8988T (cell line): ENCODE measurements around the gene DOCK8.

Experiments
- DNase-seq: peaks from one replicate; pipeline ENCODE4 v3.0.0; 2011

DOCK8 gene

DNA sequence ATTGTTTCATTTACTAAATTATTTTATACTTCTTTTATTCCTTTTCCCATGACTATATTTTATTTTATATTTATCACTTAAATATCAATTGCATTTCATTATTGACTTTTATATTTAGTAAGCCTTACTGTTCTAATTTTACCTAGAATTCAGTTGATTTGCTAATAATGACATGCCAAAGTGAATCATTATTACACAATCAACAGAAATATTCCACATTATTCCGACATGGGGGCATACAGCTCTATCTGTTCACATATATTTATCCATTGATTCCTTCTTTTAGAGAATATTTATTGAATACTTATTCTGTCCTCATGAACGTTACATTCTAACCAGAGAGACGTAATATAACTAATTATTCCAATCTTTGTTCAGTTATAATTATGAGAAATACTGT, 221.8 kb downstream of the DOCK8 start:
- no peak for DNase-seq

DNA sequence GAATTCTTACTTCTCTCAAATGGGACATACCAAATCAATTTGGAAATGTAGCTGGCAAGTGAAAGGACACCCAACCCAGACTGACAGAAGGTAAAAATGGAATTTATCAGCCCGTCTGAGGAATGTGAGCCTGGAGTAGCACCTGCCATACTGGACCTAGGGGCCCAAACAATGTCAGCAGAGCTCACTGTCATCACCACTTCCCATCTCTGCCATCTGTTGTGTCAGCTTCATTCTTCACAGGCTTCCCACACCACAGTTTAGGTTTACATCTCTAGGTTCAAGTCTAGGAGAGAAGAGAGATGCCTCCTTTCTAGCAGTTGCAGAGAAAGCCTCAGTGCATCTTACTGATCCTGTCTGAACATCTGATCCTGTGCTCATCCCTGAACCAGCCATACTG, 222.4 kb downstream of the DOCK8 start:
- DNase-seq, result no peak

DNA sequence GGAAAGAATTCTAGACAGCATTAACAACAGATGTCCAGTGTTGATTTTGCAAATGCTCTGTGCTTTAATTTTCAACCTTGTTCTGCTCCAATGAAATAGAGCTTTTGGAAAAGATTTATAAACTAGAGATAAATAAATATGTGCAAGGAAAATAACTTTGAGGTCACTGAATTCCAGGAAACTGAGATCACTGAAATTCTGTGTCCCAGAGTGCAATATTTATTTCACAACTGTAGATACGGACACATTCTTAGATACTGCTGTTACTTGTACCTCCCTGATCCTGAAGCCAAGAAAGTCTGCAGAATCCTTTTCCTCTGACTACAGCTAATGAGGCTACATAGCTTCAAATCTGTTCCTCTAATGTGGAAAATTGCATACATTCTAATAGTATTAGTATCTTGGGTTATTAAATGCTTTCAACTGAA, 222.9 kb downstream of the DOCK8 start:
- DNase-seq, result no peak

DNA sequence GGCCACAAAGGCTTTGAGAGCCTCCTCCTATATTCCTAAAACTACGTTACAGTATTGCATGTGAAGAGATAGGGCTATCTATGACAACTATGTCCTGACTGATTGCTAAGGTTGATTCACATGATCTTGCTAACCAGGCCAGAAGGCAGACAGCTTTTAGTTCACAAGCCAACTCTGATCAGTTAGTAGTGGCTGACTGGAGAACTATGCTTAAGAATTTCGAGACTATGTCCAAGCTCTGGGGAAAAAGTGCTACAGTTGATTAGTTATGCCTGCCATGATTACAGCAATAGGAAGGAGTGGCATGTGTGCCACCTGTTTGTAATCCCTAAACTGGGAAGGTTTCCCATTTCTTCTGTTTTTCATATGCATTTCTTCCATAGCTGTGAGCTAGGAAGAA, 223.4 kb downstream of the DOCK8 start:
- DNase-seq, result no peak

DNA sequence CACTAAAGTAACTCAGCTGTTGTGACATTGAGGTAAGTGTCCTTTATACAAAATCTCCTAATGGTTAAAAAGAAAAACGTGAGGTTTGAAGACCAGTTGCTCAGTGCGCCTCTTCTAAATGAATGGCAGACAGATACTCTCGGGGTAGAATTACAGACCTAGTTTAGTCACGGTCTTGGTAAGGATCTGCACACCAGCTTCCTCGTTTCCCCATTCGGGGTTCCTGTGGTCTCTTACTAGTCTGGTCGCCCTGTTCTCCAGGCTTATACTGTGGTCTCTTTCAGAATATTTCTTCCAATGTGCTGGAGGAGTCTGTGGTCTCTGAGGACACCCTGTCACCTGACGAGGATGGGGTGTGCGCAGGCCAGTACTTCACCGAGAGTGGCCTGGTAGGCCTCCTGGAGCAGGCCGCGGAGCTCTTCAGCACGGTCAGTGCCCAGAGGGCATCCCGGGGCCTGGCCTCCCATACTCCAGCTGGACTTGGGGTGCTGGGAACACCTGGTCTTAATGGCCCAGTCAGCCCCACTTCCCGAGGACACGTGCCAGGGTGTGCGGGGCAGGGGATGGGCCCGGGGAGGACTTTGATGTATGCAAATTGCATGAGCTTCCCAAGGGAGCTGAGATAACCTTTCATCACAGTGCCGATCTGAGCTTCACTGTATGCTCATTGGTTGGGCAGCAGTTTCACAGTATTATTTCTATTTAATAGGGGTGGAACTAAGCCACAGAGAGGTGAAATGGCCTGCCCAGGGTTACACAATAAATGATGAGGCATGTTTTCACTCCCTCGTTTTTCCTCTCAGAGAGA, 224.5 kb downstream of the DOCK8 start:
- DNase-seq, result no peak

DNA sequence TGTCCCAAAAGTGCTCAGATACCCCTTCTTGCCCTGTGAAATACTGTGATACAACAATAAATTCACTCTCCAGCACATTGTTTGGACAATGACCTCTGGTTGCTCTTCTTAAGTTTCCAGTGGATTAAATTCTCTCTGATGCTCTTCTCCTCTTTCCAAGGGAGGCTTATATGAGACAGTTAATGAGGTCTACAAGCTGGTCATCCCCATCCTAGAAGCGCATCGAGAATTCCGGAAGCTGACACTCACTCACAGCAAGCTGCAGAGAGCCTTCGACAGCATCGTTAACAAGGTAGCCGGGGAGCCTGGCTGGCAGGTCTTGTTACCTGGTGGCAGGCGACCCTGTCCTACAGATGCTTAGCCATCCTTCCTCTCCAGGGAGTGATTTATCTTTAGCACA, 226.5 kb downstream of the DOCK8 start:
- DNase-seq, result no peak

DNA sequence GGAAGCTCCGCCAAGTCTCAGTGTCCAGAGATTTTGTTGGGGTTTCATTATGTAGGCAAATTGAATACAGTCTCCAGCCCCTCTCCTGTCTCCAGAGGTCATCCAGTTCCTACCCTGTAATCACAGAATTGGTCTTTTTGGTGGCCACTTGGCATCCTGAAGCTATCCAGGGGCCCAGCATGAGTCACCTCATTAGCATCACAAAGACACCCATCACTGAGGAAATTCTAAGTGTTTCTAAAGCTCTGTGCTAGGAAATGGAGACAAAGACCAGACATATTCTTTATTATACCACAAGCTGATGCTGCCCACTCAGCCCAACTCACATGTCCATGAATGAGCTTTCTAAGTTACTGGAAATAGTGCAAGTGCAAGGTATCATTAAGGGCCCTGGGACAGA, 229.9 kb downstream of the DOCK8 start:
- no peak for DNase-seq

DNA sequence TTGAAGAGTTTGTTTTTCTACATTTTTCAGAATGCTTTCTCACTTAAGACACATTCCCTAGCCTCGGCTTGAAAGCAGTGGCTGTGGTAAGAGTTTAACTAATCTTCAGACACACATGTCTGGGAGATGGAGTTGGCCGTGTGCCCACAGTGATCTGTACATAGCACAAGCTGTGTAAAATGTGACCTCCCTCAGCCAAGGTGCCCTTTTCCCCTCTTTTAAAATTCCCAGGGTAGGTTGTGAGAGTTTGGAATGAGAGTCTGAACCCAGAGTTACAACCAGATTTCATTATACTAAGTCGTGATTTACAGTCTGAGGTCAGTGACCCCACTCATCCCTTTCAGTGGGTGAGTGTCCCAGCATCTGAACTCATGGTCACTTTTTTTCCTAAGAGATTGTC, 230.4 kb downstream of the DOCK8 start:
- no peak for DNase-seq

DNA sequence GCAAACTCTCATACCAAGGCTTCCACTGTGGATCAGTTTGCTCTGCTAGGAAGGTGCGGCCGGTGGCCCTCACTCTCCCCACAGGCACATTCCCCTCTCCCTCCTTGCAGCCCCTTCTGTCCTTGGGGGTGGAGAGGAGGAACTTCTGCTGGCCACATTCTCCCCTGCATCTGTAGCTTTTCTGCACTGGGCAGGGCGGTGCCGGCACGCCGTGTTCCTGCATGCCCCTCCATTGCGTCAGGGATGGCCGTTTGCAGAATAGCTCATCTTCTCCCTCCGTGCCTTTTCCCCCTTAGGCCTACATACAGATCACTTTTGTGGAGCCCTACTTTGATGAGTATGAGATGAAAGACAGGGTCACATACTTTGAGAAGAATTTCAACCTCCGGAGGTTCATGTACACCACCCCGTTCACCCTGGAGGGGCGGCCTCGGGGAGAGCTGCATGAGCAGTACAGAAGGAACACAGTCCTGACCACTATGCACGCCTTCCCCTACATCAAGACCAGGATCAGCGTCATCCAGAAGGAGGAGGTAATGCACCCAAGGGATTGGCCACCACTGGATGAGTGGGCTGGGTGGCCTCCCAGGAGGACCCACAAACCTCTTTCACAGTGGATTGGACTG, 231.5 kb downstream of the DOCK8 start:
- DNase-seq, result no peak

DNA sequence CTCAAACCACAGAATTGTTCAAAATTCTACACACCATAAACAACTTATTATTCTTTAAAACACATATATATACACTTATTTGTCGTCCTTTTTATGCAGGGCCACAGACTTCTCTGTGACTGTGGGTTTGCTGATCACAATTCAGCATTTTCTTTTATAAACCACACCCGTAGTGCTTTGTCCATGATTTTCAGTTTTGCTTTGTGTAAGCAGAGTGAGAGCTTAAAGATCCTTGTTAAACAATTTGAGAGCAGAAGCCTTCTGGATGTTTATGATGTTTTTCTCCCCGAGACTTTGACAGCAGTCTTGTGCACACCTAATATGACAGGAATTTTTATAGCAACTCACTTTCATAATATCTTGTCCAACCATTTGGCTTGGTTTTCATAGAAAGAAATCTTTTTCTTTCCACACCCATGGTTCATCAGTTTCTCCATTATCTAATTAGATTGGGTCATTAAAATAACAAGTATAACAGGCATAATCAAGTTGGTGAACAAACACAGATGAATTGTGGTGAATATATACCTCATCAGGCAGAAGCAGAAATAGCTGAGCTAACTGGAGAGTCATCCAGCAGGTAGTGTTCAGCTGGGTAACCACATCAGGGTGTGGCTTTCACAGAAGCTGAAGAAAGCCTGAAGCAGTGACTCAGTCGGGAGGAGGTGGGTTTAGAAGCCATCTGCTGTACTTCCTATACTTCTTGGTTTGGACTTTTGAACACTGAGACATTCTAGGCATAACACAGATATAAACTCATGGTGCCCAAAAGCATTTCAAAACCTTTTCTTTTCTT, 232.8 kb downstream of the DOCK8 start:
- DNase-seq, result peak; percentile 33

DNA sequence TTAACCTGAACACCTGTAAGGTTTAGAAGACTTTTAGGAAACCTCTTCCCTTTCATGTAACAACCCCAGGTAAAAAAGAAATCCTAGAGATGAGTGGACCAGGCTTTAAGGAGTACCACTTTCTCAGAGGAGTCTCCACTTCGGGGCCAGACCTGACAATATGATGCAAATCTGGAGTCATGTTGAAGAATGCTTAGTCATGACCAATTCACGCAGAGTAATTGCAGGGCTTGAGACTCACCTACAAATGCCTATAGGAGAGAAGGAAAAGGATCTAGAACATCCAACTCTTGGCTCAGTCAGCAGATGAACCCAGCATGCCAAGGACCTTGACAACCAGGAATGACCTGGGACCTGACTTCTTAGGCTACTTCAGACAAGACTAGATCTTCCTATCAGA, 235.4 kb downstream of the DOCK8 start:
- DNase-seq, result no peak

DNA sequence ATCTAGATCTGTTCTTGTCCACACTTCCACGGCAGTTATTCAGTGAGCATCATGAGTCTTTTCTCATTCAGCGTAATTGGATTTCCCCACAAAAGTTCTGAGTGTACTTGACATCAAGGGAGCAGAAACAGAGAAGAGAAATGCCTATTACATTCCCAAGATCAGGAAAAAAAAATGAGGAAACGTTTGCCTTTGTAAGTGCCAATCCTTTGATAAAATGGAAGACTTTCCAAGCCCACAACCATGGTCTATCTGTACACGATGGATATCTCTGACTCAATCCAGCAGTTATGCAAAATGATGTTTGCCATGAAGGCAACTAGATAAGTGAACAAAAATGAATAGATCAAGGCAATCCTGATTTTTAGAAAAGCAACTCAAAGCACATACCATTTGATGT, 235.9 kb downstream of the DOCK8 start:
- no peak for DNase-seq

DNA sequence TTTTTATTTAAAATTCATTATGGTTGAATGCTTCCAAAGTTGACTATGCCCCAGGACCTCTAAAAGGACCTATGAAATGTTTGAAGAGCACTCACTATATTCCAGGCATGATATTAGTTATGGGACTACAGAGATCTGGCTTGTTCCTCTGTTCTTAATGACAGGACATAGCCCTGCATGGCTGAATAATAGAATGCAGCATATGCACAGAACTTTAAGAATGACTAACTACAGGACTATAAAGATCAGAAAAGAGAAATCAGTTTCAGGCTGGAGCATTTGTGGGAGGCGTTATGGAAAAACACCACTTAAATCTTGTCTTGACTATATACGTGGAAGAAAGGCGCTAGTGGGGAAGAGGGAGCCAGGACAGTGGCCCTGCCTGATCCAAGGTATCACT, 239.2 kb downstream of the DOCK8 start:
- no peak for DNase-seq

DNA sequence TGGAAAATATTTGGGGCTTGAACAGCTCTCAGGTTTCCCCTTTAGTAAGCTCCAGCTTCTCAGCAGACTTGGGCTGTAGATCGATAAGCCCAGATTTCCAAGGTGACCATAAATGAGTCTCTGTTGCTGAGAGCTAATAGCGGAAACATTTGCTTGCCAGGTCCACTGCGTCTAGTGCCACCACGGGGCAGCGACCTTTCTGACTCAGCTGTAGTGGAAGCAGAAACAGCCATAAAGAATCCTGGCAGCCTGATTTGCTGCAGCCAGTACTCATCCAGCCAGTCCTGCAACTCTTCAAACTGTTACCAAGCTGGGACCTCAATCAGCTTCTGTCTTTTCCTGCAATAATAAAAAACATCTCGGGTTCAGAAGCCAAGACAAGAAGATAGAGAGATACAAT, 241.7 kb downstream of the DOCK8 start:
- no peak for DNase-seq

DNA sequence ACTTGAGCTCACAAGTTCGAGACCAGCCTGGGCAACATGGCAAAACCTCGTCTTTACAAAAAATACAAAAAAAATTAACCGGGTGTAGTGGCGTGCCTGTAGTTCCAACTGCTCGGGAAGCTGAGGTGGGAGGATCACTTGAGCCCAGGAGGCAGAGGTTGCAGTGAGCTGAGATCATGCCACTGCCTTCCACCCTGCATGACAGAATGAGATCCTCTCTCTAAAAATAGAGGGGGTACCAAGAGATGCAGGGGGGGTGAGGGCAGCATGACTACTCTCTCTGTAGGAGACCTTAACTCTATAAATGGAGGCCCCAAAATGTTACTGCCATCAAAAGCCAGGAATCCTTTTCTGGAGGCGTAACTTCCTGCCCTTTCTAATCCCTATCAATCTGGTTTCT, 243.9 kb downstream of the DOCK8 start:
- DNase-seq, result no peak

DNA sequence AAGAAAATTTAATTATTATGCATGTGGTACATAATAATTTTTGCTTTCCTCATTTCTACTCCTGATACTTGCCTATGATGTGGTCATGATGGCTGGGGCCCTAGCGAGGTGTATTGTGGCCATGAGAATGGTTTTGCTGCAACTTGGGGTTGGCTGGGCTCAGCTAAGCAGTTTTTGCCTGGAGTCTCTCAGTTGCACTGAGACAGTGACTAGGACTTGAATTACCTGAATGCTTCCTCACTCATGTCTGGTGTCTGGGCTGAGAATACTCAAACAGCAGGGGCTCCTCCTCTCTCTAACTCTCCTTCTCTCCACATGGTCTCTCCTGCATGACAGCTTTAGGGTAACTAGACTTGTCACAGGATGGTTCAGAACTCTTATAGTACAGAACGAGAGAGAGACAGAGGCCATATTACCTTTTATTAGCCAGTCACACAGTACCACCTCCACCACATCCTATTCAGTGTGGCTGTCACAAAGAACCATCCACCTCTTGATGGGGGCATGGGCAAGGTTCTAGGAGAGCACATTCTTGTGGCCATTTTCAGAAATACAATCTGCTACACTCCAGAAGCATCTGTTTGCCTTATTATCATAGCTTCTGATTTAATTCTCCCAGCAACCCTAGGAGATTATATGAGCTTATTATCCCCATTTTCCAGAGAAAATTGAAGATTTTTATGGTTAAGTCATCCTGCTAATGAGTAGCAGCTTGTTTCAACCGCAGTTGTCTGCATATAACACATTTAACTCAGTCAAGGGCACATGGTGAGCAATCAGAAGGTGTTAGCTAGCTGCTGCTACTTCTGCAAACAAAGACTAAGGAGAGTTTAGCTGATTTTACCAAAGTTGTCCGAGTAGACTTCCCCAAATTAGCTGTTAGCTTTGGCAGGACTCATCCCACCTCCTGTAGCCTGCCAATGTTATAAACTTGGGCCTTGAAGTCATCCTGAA, 245.1 kb downstream of the DOCK8 start:
- DNase-seq, result no peak

DNA sequence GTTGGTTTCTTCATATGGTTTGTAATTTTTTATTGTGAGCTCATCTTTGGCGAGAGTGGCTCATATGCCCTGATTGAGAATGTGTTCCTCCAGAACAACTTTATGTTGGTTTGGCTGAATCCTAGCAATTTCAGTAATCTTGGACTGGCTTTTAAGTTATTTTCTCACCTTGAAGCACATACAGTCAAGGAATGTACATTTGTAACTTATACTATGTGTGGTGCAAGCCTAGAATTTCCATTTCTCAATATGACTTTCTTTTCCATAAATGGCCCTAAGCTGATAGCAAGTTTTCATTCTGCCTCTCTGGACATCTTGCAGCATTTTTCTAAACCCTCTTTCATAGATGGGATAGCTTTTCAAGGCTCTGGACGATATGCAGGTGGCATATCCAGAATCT, 247.5 kb downstream of the DOCK8 start:
- DNase-seq, result no peak

DNA sequence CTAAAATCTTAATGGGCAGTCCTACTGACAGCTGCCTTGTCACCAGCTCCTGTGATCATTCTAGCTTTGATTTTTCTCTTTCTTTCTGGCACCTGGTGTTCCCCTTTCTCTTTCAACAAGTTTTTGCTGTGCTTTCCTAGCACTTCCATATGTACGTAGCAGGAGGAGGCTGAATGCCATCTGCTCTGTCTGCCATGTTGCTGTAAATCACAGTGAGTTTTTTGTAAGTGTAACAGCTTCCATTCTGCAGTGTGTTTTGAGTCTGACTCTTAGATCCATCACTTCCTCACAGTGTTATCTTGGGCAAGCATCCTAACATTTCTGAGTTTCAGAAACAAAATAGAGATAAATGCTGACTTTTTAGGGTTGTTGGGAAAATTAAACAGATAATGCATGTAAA, 247.9 kb downstream of the DOCK8 start:
- DNase-seq, result no peak

DNA sequence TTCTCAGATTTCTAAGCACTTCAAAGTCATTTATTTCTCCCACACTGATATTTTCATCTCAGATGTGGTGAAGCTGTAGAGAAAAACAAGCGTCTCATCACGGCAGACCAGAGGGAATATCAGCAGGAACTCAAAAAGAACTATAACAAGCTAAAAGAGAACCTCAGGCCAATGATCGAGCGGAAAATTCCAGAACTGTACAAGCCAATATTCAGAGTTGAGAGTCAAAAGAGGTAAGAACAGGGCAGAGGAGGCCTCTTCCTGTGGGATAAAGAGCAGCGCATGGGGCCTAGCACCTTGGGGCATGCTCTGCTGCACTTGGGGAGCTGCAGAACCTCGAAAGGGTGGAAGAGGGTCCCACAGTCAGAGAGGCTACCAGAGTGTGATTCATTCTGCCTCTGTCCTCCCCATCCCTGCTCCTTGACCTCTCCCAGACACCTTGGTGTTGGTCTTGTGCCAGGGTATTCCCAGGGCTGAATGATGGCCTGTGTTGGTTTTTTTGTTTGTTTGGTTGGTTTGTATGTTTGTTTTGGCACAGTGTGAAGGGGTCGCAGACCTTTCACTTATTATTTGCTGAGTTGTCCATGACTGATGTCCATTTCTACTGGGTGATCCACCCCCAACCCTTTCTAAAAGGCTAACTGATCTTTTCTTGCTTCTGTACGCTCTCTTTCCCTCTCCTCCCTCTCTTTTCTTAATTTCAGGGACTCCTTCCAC, 248.9 kb downstream of the DOCK8 start:
- DNase-seq, result no peak

DNA sequence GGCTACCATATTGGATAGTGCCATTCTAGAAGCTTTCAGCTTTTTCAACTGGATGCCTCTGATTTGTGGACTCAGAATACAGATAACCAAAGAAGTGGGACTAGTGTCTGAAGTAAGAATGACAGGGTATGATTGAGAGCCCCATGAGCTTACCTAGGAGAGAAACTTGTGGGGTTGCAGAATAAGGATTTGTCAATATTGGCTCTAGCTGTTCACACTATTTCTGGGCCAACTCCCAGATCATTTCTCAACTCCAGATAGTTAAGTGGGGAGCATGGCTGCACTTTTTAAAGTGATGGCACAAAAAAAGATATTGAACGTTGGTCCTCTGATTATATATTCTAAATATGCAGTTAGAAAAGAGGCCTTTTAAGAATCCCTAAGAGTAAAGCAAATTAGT, 252.1 kb downstream of the DOCK8 start:
- no peak for DNase-seq

DNA sequence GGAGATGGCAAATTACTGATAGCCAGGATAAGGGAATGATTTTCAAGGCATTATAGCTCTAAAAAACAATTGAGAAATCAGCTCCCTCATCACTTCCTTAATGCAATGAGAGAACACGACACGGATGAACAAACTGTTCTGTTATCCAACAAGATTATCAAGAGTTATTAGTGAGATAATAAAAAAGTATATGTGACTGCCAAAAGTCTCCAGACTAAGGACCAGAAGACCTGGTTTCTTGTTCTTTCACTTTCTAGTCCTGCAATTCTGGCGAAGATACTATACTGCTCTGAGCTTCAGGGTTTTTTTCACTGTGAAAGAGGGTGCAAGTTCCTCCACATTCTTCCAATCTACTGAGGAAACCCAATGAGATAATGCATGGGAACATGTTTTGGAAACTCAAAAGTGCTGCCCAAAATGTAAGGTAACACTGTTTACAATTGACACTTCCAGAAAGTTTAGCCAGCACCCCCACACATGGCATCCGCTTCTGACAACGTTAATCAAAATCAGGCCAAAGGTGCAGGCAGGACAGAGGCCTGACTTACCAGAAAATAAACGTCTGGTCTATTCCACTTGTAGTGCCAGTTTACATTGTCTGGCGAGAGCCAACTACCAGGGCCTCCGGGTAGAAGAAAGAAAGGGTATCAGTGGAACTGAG, 254.2 kb downstream of the DOCK8 start:
- DNase-seq, result no peak
